Fibroblast of peridontal ligament (primary cell): Measurements from ENCODE around the gene TTLL11.
A peak's percentile ranks its signal among the peaks of the same experiment; 100 is the strongest.
"Not testable (repeated sequence)": the region's sequence is repeated elsewhere in the genome, so short reads cannot be mapped to it uniquely, and the experiment has no call there.

Source experiments
- DNase-seq: peaks from one replicate; pipeline ENCODE4 v3.0.0-alpha.2; 2010; ENCODE audit errors: extremely low read depth

The TTLL11 gene

DNA sequence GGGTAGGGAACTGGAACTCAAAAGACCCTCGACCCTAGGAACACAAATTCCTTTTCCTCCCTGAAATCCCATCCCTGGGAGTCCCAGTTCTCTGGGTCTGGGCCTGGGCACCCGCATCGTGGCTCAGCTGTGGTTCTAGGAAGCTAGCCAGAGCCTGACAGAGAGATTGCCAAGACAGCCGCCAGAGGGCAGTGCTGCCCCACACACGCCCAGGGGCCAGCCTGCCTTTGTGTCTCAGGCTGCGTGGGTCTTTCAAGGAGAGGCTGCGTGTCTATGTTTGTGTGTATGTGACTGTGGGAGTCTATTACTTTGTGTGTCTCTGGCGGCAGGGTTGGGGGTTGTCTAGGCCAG lies 32.0 kb upstream of the TTLL11 start:
- peak; percentile 75 for DNase-seq

DNA sequence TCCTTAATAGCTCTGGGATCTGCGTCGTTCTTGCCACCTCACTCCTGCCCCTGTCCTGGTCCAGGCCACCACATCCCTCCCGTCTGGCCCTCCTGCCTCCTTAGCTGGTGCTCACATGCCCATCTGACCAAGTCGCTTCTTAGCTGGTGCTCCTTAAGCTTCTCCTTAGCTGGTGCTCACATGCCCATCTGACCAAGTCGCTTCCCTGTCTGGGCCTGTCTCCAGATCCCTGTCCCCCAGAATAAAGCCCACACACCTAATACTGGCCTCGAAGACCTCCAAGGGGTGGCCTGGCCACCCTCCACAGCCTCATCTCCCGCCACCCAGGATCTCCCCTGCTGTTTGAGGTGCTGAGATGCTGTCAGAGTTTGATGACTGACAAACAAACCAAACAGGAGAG lies 31.4 kb upstream of the TTLL11 start:
- no peak for DNase-seq

DNA sequence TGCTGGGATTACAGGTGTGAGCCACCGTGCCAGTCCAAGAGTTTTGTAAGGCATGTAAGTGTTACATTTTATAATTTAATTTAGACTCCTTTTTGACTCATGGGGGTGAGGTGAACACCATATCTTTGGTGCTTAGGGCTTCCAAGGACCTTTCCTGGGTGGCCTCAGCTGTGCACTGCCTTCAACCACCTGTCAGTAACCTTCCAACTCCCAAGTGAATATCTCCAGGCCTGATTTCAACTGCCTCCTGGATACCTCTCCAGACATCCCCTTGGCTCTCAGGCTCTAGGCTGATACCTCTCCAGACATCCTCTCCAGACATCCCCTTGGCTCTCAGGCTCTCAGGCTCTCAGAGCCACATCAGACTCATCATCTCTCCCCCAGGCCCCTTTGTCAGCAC lies 30.9 kb upstream of the TTLL11 start:
- DNase-seq, result no peak

DNA sequence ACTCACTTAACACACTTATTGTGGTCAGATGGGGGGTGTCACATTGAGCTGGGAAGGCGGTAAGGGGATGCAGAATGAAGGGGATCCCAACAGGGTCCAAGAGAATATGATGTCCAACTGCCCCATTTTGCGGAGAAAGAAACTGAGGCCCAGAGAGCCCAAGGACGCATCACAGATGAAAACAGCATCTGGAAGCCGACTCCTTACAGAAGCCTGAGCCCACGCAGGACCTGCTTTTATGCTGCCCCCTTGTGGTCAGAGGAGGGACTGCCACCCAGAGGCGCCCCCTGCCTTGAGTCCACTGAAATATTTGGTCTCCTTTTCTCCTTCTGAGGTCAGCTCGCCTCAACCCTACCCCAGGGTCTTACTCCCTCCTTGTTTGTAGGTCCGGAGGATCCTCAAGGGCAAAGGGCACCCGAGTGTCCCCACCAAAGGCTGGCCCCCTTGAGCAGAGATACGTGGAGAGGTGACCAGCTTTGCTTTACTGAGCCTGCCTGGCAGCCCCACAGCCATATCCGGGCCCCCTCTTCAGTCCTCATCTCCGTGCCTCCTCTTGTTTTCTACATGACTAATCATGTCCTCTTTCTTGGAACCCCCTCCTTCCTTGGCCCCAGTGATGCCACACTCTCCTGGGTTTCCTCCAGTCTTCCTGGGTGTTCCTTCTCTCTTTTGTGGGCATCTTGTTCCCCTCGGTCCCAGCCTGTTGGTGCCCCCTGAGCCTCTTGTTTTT lies 30.0 kb upstream of the TTLL11 start:
- peak; percentile 78 for DNase-seq

DNA sequence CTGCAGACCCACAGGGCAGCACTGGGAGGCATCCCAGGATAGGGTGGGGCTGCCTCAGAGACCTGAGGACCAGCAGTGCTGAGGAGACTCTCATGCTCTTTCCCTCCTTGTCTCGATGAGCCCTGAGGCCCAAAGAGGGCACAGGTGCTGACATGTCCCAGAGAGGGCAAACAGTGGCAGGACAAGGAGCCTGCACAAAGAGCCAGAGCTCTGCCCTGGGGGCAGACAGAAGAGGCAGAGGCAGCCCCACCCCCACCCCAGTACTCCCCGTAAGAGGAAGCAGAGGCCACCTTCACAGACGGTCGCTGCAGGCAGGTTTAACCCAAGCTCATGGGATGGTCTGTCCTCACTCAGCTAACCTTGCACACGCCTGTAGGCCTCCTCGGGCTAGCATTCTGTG lies 29.4 kb upstream of the TTLL11 start:
- no peak for DNase-seq

DNA sequence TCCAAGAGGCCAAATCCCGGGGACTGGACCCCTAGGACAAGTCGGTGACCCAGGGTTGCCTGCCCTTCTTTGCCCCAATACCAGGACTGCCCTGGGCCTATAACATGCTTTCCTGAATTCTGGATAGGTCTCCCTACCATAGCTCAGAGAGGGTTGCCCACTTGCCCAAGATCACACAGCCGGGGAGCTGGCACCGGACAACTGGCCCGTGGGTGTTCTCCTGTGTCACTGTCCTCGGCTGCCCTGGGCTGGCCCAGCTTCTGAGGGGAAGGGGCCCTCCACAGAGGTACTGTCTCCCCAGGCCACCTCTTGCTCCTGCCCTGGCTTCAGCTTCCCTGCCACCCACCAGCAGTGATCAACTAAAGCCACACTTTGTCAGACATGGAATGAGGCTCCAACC lies 28.8 kb upstream of the TTLL11 start:
- DNase-seq, result no peak

- no peak for DNase-seq
These were observed 28.3 kb upstream of the TTLL11 start for GRCh38 chr9:122121391-122121790.

DNA sequence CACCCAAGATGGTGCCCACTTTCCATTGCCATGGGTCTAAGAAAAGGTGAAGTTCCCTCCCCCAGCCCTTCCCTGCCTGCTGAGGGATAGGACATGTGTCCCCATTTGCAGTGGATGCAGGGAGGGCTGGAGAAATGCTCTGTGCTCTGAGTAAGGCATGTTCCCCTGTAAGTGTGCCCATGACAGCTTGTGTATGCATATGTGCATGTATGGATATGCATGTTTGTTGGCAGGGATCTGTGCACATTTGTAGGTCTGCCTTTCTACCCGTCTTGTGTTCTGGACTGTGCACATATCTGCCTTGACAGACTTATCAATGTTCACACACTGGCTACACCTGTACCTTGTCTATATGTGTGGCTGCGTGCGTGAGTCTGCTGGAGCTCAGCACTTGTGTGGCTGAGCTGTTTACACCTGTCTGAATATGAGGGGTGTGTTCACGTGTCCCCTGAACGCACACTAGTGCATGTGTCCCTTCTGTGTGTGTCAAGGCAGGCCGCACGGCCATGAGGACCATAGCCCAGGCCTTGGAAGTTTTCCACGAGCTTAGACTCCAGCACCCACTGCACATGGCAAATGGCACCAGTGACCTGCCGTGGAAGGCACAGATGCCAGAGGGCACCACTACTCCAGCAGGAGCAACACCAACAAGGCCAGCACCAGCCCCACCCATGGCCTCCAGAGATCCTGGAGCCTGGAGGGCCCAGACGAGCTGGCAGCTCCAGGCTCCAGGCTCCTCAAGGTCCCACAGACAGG lies 27.4 kb upstream of the TTLL11 start:
- no peak for DNase-seq

- no peak for DNase-seq
These were observed 26.6 kb upstream of the TTLL11 start for GRCh38 chr9:122119721-122120120.

DNA sequence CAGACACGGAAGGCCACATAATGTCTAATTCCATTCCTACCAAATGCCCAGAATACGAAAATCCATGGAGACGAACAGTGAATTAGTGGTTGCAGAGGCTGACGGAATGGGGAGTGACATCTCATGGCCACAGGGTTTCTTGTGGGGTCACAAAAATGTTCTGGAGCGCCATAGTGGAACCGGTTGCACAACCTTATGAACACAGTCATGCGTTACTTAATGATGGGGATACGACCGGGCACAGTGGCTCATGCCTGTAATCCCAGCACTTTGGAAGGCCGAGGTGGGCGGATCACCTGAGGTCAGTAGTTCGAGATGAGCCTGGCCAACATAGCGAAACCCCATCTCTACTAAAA lies 26.0 kb upstream of the TTLL11 start:
- no peak for DNase-seq

DNA sequence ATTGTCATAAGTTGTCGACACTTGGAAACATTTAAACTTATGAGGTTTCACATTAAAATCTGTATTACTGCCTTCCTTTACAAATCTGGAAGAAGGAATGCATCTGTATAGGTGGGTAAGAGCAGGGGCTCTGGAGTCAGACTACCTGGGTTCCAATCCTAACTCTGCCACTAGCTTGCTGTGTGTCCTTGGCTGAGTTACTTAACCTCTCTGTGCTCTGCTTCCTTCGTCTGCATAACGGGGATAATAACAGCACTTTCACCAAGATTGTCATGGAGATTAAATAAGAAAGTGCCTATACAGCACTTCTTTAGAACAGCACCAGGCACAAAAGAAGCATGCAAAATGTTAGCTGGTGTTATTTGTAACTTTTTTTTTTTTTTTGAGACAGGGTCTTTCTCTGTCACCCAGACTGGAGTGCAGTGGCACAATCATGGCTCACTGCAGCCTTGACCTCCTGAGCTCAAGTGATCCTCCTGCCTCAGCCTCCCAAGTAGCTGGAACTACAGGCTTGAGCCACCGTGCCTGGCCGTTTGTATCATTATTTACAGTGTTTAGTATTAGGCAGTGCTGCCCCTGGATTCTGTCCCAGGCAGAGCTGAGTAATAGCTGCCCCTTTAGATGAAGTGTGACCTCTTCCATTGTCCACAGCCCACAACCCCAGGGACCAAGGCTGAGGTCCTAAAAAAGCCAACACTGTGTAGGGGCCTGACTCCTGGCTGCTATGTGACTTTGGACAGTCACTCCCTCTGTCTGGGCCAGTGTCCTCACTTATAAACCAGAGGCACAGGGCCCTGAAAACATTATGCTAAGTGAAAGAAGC lies 25.4 kb upstream of the TTLL11 start:
- DNase-seq, result no peak

DNA sequence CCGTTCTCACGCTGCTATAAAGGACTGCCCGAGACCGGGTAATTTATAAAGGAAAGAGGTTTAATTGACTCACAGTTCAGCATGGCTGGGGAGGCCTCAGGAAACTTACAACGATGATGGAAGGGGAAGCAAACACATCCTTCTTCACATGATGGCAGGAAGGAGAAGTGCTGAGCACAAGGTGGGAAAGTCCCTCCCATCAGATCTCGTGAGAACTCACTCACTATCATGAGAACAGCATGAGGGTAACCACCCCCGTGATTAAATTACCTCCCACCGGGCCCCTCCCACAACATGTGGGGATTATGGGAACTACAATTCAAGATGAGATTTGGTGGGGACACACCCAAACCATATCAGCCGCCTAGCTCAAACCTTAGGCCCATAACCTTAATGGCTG lies 24.1 kb upstream of the TTLL11 start:
- DNase-seq, result not testable (repeated sequence)

DNA sequence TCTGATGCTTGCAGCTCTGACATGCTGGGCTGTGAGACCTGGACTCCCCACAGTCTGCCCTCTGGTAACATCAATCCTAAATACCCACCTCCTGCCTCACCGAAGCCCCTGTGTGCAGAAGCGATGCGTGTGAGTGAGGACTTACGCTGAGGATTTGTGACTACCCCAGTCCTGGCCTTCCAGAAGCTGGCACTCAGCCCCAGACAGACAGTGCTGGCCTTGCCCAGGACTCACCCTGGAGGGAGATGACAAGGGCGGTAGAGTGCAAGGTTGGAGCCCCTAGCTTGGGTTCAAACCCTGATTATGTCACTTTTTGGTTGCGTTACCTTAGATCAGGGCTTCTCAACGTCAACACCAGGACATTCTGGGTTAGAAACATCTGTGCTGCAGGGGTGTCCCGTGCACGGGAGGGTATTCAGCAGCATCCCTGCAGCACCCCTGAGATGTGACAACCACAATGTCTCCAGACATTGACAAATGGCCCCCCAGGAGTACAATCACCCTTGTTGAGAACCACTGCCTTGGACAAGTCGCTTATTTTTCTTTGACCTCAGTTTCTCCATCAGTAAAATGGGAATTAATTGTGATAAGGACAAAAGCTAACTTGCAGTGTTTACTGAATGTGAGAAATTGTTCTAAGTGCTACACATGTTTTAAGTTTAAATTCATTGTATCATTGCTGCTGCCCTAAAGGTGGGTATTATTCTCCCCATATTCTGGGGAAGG lies 23.5 kb upstream of the TTLL11 start:
- no peak for DNase-seq

DNA sequence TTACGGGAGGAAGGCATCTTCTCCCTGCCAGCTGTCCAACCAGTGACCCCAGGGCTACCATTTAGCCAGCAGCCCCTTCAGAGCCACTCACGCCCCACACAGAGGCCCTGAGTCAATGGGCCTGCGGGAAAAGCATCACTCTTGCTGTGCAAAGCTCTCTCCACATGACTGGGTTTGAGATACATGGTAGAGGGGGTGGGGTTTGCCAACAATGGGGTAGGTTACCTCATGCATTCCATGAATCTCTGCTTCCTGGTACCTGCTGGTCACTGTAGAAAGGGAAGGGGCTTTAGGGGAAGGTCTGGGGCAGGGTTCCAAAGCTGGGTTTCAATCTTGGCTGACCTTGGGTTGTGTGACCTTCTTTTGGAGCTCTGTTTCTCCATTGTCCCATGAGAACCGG lies 22.9 kb upstream of the TTLL11 start:
- DNase-seq, result no peak

- DNase-seq, result no peak
These were observed 22.3 kb upstream of the TTLL11 start for GRCh38 chr9:122115176-122116035.

- DNase-seq, result no peak
These were observed 20.5 kb upstream of the TTLL11 start for GRCh38 chr9:122113574-122113973.

- DNase-seq, result no peak
These were observed 19.1 kb upstream of the TTLL11 start for GRCh38 chr9:122112238-122112637.

DNA sequence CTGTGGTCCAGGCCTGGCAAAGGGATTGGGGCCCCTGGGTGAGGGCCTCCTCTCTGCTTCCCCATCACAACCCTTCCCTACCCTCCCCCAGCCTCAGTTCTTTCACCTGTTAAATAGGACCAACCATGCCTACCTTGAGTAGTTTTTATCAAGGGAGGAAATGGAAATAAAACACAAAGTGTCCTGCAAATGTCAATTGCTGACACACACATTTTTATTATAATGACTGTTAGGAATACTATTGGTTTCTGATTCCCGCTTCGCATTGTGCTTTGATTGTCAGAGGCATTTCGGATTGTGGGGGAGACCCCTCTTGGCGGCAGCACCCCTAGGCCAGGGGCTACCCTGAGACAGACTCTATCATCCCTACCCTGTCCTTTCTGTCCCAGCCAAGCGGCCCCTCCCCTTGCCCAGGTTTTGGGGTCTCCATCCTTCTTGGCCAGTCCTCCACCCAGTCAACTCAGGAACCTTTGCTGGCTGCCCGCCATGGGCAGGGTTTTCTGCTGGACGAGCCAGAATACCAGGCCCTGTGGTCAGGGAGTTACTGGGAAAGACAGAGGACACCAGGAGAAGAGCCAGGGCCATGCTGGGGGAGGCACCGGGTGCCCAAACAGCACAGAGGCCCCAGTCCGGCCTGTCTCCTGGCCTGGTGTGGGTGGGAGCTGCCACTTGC lies 18.4 kb upstream of the TTLL11 start:
- no peak for DNase-seq

DNA sequence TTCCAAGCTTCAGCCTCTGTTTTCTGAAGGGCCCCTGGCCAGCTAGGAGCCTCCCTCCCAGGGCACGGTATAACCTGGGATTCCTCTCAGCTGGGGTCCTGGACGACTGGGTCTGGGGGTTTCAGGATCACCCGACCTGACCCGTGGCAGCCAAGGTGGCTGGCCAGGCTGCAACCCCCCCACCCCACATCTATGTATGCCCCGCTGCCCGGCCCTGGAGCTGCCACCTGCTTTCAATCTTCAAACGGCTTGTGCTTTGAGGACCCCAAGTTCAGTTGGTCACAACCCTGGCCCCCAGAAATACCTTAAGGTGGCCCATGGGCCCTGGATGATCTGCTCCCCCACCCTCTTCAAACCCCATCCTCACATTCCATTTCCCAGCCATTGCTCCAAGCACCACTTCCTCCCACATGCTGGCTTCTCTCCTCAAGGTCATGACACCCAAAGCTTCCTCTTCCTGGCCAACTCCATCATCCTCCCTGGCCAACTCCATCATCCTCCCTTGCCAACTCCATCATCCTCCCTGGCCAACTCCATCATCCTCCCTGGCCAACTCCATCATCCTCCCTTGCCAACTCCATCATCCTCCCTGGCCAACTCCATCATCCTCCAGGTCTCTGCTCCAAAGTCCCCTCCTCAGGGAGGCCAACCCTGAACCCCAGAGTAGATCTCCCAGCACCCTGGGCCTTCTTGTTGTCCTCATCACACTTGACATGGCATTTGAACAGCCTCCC lies 17.2 kb upstream of the TTLL11 start:
- DNase-seq, result no peak
